ENCODE results near the gene ABHD10. TPM values are rescaled to one million over a fixed set of nuclear protein-coding genes. Genes with fewer than 3 reads are reported as not detected.
"Not testable (repeated sequence)": the region's sequence is repeated elsewhere in the genome, so short reads cannot be mapped to it uniquely, and the experiment has no call there.

The ABHD10 gene
- total RNA-seq, 1 donor from 2014 or later: 25.5 TPM

DNA sequence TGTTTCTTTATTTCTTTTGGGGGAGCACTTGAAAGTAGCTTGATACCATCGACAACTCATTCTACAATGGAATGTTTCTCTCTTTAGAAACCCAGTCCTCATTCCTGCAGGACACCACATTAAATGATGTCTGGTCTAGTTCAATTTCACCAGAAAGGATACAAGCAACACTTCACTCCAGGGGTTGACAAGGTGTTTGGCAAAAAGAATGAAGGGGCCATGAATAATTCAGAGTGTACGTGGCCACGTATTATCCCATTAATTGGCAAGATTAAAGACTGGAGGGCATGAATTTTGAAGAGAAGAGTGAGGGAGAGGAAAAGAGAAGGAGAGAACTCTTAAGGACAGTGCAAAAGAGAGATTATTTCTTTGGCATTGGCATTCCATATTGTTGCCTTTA is 56.4 kb downstream of the ABHD10 start:
- TF ChIP-seq, protein P1, sequence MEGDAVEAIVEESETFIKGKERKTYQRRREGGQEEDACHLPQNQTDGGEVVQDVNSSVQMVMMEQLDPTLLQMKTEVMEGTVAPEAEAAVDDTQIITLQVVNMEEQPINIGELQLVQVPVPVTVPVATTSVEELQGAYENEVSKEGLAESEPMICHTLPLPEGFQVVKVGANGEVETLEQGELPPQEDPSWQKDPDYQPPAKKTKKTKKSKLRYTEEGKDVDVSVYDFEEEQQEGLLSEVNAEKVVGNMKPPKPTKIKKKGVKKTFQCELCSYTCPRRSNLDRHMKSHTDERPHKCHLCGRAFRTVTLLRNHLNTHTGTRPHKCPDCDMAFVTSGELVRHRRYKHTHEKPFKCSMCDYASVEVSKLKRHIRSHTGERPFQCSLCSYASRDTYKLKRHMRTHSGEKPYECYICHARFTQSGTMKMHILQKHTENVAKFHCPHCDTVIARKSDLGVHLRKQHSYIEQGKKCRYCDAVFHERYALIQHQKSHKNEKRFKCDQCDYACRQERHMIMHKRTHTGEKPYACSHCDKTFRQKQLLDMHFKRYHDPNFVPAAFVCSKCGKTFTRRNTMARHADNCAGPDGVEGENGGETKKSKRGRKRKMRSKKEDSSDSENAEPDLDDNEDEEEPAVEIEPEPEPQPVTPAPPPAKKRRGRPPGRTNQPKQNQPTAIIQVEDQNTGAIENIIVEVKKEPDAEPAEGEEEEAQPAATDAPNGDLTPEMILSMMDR (IDR thresholded peaks at IDR 0.05): no peak
- peaks cover 5% of the 10 kb centered on the region for H3K9me3 Mint-ChIP-seq (ENCODE audit: unreplicated experiment)
- H3K27ac Mint-ChIP-seq (ENCODE audit: unreplicated experiment): no peak overlapping the region
- peaks cover 1% of the 10 kb centered on the region for H3K4me1 Mint-ChIP-seq (ENCODE audit: unreplicated experiment)
- no peaks in the 10 kb centered on the region for H3K27me3 Mint-ChIP-seq (ENCODE audit: unreplicated experiment)
- H3K4me3 Mint-ChIP-seq (ENCODE audit: unreplicated experiment): no peak overlapping the region
- DNase-seq (ENCODE audit: extremely low spot score, unreplicated experiment): no peak
- no peaks in the 10 kb centered on the region for H3K36me3 Mint-ChIP-seq (ENCODE audit: unreplicated experiment)

DNA sequence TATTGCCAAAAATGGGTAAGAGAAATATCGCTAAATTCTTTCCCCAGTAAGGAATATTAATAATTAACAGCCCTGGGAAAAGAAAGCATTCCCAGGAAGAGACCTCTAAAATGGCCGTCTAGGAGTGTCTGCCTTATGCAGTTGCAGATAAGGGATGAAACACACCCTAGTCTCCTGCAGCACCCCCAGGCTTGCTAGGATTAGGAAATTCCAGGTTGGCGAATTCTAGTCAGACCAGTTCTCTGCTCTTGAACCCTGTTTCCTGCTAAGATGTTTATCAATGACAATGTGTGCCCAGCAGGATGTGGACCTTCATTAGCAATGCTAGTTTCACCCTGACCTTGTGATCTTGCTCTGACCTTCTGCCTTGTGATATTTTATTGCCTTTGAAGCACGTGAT is 58.4 kb downstream of the ABHD10 start:
- not testable (repeated sequence) for H3K9me3 Mint-ChIP-seq (ENCODE audit: unreplicated experiment); H3K27ac Mint-ChIP-seq (ENCODE audit: unreplicated experiment); H3K36me3 Mint-ChIP-seq (ENCODE audit: unreplicated experiment); DNase-seq (ENCODE audit: extremely low spot score, unreplicated experiment); H3K4me1 Mint-ChIP-seq (ENCODE audit: unreplicated experiment); H3K27me3 Mint-ChIP-seq (ENCODE audit: unreplicated experiment); H3K4me3 Mint-ChIP-seq (ENCODE audit: unreplicated experiment)

DNA sequence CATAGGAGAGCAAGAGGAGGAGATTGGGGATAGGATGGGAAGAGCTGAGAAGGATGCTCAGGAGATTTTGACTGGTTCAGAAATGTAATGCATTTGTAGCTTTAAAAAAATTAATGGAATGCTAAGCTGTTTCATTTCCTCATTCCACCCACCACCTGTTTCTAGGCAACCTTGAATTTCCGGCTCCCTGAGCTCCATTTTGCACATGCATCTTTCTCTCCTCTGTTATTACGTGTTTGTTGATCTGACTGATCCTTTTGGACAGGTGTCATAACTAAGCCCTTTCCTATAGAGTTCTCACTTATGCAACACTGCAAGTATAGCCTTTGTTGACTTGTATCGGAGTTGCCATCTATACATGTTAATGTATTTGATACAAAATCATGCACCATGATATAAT is 60.0 kb downstream of the ABHD10 start:
- Mint-ChIP-seq H3K36me3 (ENCODE audit: unreplicated experiment) (no peaks in the 10 kb centered on the region), H3K4me3 (ENCODE audit: unreplicated experiment) (no peak overlapping the region), H3K27me3 (ENCODE audit: unreplicated experiment) (no peaks in the 10 kb centered on the region), H3K4me1 (ENCODE audit: unreplicated experiment) (peaks cover 1% of the 10 kb centered on the region), H3K27ac (ENCODE audit: unreplicated experiment) (no peak overlapping the region), H3K9me3 (ENCODE audit: unreplicated experiment) (peaks cover 5% of the 10 kb centered on the region)
- TF ChIP-seq, protein P1 (IDR thresholded peaks at IDR 0.05): no peak
- DNase-seq (ENCODE audit: extremely low spot score, unreplicated experiment): no peak

DNA sequence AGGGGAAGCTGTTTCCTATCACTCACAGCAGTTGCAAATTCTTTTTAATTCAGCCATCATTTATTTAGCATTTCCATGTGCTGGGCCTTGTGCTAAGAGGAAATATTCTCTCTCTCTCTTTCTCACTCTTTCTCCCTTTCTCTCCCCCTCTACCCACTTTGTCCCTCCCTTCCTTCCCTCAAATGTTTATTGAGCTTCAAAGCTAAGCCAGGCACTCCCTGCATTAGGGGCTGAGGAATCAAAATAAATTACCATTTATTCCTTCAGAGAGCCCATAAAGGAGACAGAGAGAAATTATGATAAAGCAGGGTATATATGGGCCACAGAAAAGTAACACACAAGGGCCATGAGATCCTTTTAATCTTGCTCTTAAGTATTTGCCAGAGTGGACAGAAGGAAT is 62.5 kb downstream of the ABHD10 start:
- TF ChIP-seq, protein P1 (IDR thresholded peaks at IDR 0.05): no peak
- no peak for DNase-seq (ENCODE audit: extremely low spot score, unreplicated experiment)
- Mint-ChIP-seq H3K27ac (ENCODE audit: unreplicated experiment) (no peak overlapping the region), H3K4me1 (ENCODE audit: unreplicated experiment) (peaks cover 1% of the 10 kb centered on the region), H3K9me3 (ENCODE audit: unreplicated experiment) (peaks cover 5% of the 10 kb centered on the region), H3K36me3 (ENCODE audit: unreplicated experiment) (no peaks in the 10 kb centered on the region), H3K27me3 (ENCODE audit: unreplicated experiment) (no peaks in the 10 kb centered on the region), H3K4me3 (ENCODE audit: unreplicated experiment) (no peak overlapping the region)

DNA sequence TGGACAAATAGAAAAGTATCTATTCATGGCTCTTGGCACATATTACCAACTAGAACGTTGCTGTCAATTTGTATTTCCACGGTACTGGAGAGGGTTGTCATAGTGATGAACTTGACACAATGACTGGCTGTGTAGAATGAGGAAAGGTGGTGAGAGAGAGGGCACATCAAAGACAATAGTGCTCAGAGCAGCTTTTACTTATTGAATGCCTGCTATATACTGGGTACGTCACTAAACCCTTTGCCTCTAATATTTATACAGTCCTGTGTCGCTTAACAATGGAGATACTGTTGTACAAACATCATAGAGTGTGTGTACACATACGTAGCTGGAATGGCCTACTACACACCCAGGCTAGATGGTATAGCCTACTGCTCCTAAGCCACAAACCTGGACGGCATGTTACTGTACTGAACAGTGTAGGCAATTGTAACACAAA is 64.0 kb downstream of the ABHD10 start:
- no peak overlapping the region for H3K4me3 Mint-ChIP-seq (ENCODE audit: unreplicated experiment)
- TF ChIP-seq, protein P1 (IDR thresholded peaks at IDR 0.05): no peak
- no peaks in the 10 kb centered on the region for H3K9me3 Mint-ChIP-seq (ENCODE audit: unreplicated experiment)
- no peaks in the 10 kb centered on the region for H3K36me3 Mint-ChIP-seq (ENCODE audit: unreplicated experiment)
- DNase-seq (ENCODE audit: extremely low spot score, unreplicated experiment): no peak
- H3K27ac Mint-ChIP-seq (ENCODE audit: unreplicated experiment): no peak overlapping the region
- no peaks in the 10 kb centered on the region for H3K27me3 Mint-ChIP-seq (ENCODE audit: unreplicated experiment)
- H3K4me1 Mint-ChIP-seq (ENCODE audit: unreplicated experiment): peaks cover 1% of the 10 kb centered on the region

Other genes starting within 250 kb of the ABHD10 start
- 134 and 138 TPM in 2 replicates for gene PHLDB2, start 119.8 kb upstream of the ABHD10 start, total RNA-seq
- not detected in 2 replicates for gene TAGLN3, start 19.9 kb downstream of the ABHD10 start, total RNA-seq
- not detected in 2 replicates for gene TMPRSS7, start 55.7 kb downstream of the ABHD10 start, total RNA-seq
- 1.0 and 1.4 TPM in 2 replicates for gene C3orf52, start 107.4 kb downstream of the ABHD10 start, total RNA-seq
- not detected in 2 replicates for gene GCSAM, start 154.2 kb downstream of the ABHD10 start, total RNA-seq